C4-2B (cell line): ENCODE measurements around the gene IL1F10.

Experiments used
- ZFX ChIP-seq: fragments of 450-650 bp; IDR thresholded peaks from 2 replicates; pipeline ENCODE4 v1.6.1; 2017
- TF ChIP-seq, protein P1 (sequence below): fragments of 450-650 bp; conservative IDR thresholded peaks from 2 replicates; pipeline ENCODE4 v1.5.1; 2017; ENCODE audit warnings: mild to moderate bottlenecking

DNA sequence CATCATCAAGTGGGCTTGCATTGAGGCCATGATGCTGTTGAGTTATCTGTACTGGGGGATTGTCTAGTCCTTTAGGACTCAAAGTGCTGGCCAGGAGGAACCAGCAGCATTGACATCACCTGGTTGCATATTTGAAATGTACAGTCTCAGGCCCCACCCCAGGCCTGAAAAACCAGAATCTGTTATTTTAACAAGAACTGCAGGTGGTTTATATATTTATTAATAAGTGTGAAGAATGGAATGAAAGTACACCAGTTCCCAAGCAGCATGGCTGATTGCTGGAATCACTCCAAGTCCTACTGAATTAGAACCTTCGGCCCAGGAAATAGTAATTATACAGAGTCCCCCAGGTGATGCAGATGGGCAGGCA lies 2.8 kb downstream of the IL1F10 start:
- TF ChIP-seq, protein P1, sequence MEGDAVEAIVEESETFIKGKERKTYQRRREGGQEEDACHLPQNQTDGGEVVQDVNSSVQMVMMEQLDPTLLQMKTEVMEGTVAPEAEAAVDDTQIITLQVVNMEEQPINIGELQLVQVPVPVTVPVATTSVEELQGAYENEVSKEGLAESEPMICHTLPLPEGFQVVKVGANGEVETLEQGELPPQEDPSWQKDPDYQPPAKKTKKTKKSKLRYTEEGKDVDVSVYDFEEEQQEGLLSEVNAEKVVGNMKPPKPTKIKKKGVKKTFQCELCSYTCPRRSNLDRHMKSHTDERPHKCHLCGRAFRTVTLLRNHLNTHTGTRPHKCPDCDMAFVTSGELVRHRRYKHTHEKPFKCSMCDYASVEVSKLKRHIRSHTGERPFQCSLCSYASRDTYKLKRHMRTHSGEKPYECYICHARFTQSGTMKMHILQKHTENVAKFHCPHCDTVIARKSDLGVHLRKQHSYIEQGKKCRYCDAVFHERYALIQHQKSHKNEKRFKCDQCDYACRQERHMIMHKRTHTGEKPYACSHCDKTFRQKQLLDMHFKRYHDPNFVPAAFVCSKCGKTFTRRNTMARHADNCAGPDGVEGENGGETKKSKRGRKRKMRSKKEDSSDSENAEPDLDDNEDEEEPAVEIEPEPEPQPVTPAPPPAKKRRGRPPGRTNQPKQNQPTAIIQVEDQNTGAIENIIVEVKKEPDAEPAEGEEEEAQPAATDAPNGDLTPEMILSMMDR: no peak
- TF ChIP-seq ZFX: no peak
